CD4-positive, alpha-beta T cell treated with Interleukin-10 for 1 hour (primary cell): ENCODE data around the gene DDX49.
A peak's percentile ranks its signal among the peaks of the same experiment; 100 is the strongest.

ENCODE experiments used
- DNase-seq: peaks from one replicate; pipeline ENCODE4 v3.0.0-alpha.2; 2020

DDX49 gene

GRCh38 chr19:18919086-18919899 is at the start of gene DDX49, which contains the start of gene COPE:
Gene DDX49, plus strand, starts transcription at chr19:18919715. Its CDS starts 27 bp downstream, at chr19:18919742.
Gene COPE, minus strand, starts transcription at chr19:18919387. Its CDS starts 39 bp downstream, at chr19:18919348.
- DNase-seq: peak; percentile 99

GRCh38 chr19:18869781-18870530 is 49.6 kb upstream of the DDX49 start:
- no peak for DNase-seq

- DNase-seq: no peak
Observed at GRCh38 chr19:18870531-18871172, 48.9 kb upstream of the DDX49 start.

- no peak for DNase-seq
Observed at GRCh38 chr19:18871543-18871942, 48.0 kb upstream of the DDX49 start.

- DNase-seq: no peak
Observed at GRCh38 chr19:18875726-18876125, 43.8 kb upstream of the DDX49 start.

- DNase-seq: no peak
Observed at GRCh38 chr19:18876865-18877264, 42.6 kb upstream of the DDX49 start.

GRCh38 chr19:18878058-18878797 is 41.3 kb upstream of the DDX49 start:
- DNase-seq: no peak

- DNase-seq: no peak
Observed at GRCh38 chr19:18878858-18879578, 40.5 kb upstream of the DDX49 start.

- DNase-seq: peak; percentile 28
Observed at GRCh38 chr19:18879579-18880373, 39.7 kb upstream of the DDX49 start.

GRCh38 chr19:18881491-18881890 is 38.0 kb upstream of the DDX49 start:
- DNase-seq: no peak

- no peak for DNase-seq
Observed at GRCh38 chr19:18883526-18884304, 35.8 kb upstream of the DDX49 start.

GRCh38 chr19:18886972-18887371 is 32.5 kb upstream of the DDX49 start:
- no peak for DNase-seq

GRCh38 chr19:18889949-18890745 is 29.4 kb upstream of the DDX49 start:
- DNase-seq: no peak

- DNase-seq: no peak
Observed at GRCh38 chr19:18893587-18894253, 25.8 kb upstream of the DDX49 start.

- DNase-seq: no peak
Observed at GRCh38 chr19:18894254-18895037, 25.1 kb upstream of the DDX49 start.

GRCh38 chr19:18895038-18895823 is 24.3 kb upstream of the DDX49 start:
- DNase-seq: no peak

- no peak for DNase-seq
Observed at GRCh38 chr19:18895824-18896341, 23.6 kb upstream of the DDX49 start, which contains the start of gene CERS1. Gene CERS1, minus strand, starts transcription at chr19:18896158. Its CDS starts 86 bp downstream, at chr19:18896072.
